Measurements from ENCODE around the gene CPSF3. TPM values are rescaled to one million over a fixed set of nuclear protein-coding genes. Genes with fewer than 3 reads are reported as not detected.

Gene CPSF3
- total and polyA plus RNA-seq, 3 donors from 2014 or later: 54.4 to 112 (median 72.3) TPM

GRCh38 chr2:9451231-9451630 lies 27.8 kb downstream of the CPSF3 start:
- Histone ChIP-seq H3K27ac (no peak overlapping the region), H3K4me1 (no peaks in the 10 kb centered on the region), H3K27me3 (no peaks in the 10 kb centered on the region), H3K36me3 (ENCODE audit: low read depth, missing control alignments) (no peaks in the 10 kb centered on the region), H3K9me3 (no peaks in the 10 kb centered on the region), H3K4me3 (no peak overlapping the region)
- TF ChIP-seq POLR2A (IDR thresholded peaks at IDR 0.05): no peak
- TF ChIP-seq CTCF (IDR thresholded peaks at IDR 0.05): no peak
- intact Hi-C loops (cut with DNase I; ENCODE audit: low total_unique reads): no loop called here
- 93 to 100% methylated on average over 1 of the region's 1 CpG for WGBS, 2 donors
- DNase-seq: no peak

GRCh38 chr2:9460441-9461017 lies 37.1 kb downstream of the CPSF3 start:
- intact Hi-C loops (cut with DNase I; ENCODE audit: low total_unique reads): no loop called here
- Histone ChIP-seq H3K4me1 (no peaks in the 10 kb centered on the region), H3K36me3 (ENCODE audit: low read depth, missing control alignments) (no peaks in the 10 kb centered on the region), H3K9me3 (no peaks in the 10 kb centered on the region), H3K27ac (no peak overlapping the region), H3K27me3 (no peaks in the 10 kb centered on the region), H3K4me3 (no peak overlapping the region)
- 91 to 99% methylated on average over 3 of the region's 3 CpGs for WGBS, 2 donors
- TF ChIP-seq POLR2A (IDR thresholded peaks at IDR 0.05) (no peak), CTCF (IDR thresholded peaks at IDR 0.05) (no peak)
- DNase-seq: no peak

GRCh38 chr2:9461079-9461478 lies 37.6 kb downstream of the CPSF3 start:
- DNase-seq: no peak
- no peaks in the 10 kb centered on the region for H3K36me3 ChIP-seq (ENCODE audit: low read depth, missing control alignments)
- intact Hi-C loops (cut with DNase I; ENCODE audit: low total_unique reads): no loop called here
- H3K27me3 ChIP-seq: no peaks in the 10 kb centered on the region
- no peaks in the 10 kb centered on the region for H3K4me1 ChIP-seq
- WGBS, 2 donors: 92 to 96% methylated on average over 3 of the region's 3 CpGs
- no peak overlapping the region for H3K27ac ChIP-seq
- TF ChIP-seq POLR2A (IDR thresholded peaks at IDR 0.05) (no peak), CTCF (IDR thresholded peaks at IDR 0.05) (no peak)
- no peaks in the 10 kb centered on the region for H3K9me3 ChIP-seq
- no peak overlapping the region for H3K4me3 ChIP-seq

- H3K9me3 ChIP-seq: no peaks in the 10 kb centered on the region
- H3K36me3 ChIP-seq (ENCODE audit: low read depth, missing control alignments): no peaks in the 10 kb centered on the region
- H3K4me1 ChIP-seq: no peaks in the 10 kb centered on the region
- TF ChIP-seq POLR2A (IDR thresholded peaks at IDR 0.05) (no peak), CTCF (IDR thresholded peaks at IDR 0.05) (no peak)
- no peak overlapping the region for H3K27ac ChIP-seq
- DNase-seq: no peak
- no peaks in the 10 kb centered on the region for H3K27me3 ChIP-seq
- H3K4me3 ChIP-seq: no peak overlapping the region
- intact Hi-C loops (cut with DNase I; ENCODE audit: low total_unique reads): no loop called here
- WGBS, 2 donors: 79 to 91% methylated on average over 5 of the region's 5 CpGs
Measured at GRCh38 chr2:9462313-9462712, 38.9 kb downstream of the CPSF3 start.
